Measurements from ENCODE around the gene MED22.
"Not testable (repeated sequence)": the region's sequence is repeated elsewhere in the genome, so short reads cannot be mapped to it uniquely, and the experiment has no call there.

The MED22 gene

DNA sequence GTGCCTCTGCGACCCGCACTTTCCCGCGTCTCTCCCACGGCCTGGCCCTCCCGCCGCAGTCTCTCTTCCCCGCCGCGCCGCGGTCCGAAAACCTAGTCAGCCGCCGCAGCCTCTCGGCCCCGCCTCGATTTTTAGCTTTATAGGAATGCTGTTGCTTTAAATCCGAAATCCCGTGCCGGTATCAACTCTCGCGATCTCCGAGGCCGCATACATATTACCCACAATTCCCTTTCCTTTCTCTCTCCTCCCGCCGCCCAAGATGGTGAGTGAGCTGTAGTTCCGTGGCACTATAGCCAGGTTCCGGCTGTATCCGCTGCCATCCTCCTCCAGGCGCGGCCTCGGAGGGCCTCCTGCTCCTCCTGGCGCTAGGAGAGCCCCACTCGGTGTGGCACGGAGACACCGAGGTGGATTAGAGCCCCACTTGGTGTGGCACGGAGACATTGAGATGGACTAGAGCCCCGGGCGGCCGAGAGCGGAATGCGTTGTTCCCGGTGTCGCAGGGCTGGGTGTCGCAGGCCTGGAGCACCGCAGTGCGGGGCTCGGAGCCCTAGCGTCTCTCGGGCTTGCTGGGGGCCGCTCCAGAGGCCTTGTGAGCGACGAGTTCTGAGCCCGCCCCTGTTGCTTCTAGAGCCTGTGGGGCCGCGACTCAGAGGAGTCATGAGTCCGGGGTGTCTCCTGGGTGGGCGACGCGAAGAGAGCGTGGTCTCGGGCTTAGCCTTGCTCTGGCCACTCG, at the start of gene MED22, which contains the start of gene RPL7A:
MED22 (minus strand) TSS at position 147 of the 733 bp plus-strand sequence. CDS start 1,469 bp downstream, outside the sequence.
RPL7A (plus strand) TSS at position 234 of the 733 bp plus-strand sequence; CDS start at position 260, 26 bp downstream.
- peak; percentile 92 for DNase-seq

DNA sequence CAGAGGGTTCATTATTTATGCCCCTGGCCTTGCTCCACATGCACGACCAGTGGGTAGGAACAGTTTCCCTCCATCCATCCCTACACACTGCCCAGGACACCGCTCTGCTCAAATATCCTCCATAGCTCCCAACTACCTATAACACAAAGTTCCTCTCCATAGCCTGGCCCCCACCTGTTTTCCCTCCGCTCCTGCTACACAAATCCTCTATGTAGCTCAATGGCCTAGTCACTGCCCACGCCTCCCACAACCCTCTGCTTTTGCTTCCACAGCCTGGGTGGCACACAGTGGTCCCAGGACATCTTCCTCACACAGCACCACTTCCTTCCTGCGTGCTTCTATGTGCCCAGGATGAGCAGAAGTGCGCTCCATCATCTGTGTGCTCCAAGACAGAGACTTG, 49.4 kb upstream of the MED22 start:
- no peak for DNase-seq

- no peak for DNase-seq
Measured at GRCh38 chr9:133396952-133397351, 49.0 kb upstream of the MED22 start.

DNA sequence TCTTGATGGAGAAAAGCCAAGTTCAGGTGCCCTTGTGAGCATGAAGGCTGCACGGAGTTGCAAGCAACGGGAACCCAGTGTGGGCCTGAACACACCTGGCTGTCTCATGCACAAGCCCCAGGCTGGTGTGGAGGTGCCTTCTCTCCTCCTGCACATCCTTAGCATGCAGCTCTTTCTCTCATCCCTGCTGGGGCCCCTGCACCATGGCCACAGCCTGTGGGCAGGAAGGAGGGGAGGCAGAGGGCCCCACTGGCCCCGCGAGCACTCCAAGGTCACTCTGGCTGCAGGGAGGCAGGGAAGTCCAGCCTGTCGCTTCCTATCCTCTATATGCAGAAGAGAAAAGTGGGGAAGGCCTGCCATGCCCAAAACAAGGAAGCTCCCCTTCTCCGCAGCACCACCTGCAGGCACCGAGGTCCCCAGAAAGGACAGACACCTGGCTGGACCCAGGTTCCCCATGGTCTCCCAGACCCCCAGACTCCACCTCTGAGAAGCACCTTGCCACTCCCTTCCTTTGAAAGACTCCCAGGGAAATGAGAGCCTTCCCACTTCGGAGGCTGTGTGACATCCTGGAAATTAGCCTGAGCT, 46.8 kb upstream of the MED22 start:
- DNase-seq, result no peak

DNA sequence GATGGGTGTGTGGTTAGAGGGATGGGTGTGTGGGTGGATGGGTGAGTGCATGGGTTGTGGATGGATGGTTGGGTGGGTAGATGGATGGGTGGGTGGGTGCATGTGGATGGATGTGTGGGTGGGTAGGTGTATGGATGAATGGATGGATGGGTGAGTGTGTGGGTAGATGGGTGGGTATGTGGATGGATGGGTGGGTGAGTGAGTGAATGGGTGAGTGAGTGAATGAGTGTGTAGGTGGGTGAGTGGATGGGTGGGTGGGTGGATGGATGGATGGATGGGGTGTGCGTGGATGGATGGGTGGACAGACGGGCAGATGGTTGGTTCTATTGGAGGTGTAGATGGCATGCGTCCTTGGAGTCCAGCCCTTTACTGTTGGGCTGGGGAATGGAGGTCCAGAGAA, 45.5 kb upstream of the MED22 start:
- no peak for DNase-seq

GRCh38 chr9:133392308-133392707, 44.4 kb upstream of the MED22 start:
- DNase-seq, result not testable (repeated sequence)

GRCh38 chr9:133391449-133391848, 43.5 kb upstream of the MED22 start:
- not testable (repeated sequence) for DNase-seq

DNA sequence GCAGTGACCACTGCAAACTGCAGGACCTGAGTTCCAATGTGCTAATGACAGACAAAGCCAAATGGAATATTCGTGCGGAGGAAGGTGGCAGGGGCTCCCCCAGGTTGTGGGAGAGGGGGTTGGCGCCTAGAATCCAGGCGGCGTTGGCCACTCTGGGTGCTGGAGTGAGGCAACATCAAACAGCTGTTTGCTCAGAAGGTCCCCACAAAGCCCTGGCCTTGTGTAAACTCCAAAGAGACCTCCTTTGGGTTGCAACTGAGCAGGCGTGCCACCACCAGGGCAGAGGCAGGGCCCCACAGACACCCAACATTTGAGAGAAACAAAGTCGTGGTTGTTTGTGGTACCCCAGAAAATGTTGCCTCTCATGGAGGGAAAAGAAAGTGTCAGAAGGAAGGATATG, 42.8 kb upstream of the MED22 start:
- DNase-seq, result no peak

DNA sequence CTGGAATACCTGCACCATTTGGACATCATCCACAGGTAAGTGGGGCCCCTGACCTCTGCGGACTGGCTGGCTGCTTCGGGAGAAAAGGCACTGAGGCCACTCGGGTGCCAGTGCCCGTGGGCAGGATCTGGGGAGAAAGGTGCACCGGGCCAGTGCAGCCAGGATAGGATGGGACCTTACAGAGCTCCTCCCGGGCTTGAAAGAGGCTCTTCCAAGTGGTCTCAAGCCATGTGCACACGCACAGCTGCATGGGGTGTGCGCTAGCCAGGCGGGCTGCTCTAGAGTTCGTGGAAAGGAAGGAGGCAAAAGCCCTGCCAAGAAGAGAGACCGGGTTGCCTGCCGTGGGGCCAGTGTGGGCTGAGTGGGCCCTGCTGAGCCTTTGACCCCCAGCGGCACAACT, 41.6 kb upstream of the MED22 start:
- DNase-seq, result no peak

DNA sequence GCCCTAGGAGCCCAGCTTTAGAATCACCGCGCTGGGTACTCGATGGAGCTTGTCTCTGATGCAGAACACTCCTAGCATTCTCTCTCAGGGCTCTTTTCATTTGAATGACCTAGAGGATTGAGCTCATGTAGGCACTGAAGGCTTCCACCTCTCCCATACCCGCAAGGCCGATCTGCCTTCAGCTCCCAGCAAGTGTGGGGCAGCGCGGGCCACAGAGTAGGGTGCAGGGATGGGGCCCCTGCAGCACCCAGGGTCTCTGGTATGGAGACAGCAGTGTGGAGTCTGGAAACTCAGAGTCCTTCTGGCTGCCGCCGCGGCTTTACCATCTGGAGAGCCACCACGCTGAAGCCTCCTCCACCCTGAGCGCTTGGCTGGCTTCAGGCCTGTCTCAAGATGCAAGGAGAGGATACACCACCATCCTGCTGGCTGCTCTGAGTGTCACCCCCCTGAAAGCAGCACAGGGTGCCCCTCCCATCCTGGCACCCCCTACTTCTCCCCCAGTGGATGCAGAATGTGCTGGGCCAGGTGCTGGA, 41.2 kb upstream of the MED22 start:
- no peak for DNase-seq

- no peak for DNase-seq
Measured at GRCh38 chr9:133387680-133388079, 39.7 kb upstream of the MED22 start.

DNA sequence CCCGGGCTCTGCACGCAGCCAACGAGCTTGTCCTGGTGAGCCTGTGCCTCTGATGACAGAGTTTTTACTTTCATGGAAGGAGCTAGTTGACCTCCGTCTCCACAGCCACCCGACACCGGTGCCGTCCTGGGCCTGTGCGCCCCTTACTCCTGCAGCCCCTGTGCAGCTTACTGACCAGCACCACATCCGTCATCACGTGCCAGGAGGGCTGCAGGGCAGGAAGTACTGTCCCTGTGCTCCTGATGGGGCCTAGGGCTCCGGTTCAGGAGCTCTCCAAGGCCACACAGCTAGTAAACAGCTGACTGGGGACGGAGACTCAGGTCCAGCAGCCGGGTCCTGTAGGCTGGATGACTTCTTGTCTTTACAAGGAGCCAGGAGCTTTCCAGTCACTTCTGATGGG, 38.4 kb upstream of the MED22 start:
- no peak for DNase-seq

DNA sequence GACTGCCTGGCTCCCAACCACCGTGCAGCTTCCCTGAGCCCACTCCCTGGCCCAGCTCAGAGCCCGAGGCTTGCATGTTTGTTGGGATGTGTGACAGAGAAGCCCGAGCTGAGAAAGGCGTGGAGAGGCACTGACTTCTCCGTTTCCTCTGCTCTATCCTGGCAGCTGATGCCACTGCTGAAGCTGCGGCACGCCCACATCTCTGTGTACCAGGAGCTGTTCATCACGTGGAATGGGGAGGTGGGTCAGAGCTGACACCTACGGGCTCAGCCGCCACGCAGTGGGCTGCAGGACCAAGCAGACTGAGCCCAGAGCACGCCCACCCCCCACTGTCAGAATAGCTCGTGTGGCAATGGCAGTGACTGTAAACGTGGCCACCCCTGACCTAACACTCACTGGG, 37.5 kb upstream of the MED22 start:
- no peak for DNase-seq

DNA sequence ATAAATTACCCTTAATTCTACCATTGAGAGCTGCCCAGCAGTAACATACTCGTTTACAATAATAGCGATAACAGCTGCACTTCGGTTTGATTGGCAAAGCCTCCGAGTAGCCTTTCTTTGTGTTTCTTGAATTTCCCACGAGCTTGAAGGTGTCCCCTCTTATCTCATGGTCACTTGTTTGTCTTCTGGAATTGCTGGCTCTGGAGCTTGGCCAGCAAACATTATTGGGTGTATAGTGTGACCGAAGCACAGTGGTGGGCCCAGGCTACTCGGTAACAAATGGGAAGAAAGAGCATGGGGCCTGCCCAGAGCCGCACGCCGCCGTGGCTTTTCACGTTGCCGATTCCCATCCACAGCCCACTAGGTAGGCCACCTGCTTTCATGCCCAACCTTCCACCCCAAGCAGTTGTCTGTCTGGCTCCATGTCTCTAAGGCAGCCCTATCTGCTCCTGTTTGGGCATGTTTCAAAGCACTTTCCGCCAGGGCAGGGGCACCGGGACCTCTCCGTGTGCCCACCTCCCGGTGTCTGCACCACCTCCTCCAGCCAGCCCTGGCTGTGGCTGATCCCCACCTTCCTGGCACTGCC, 36.9 kb upstream of the MED22 start:
- no peak for DNase-seq

GRCh38 chr9:133383438-133383837, 35.5 kb upstream of the MED22 start:
- DNase-seq, result no peak

DNA sequence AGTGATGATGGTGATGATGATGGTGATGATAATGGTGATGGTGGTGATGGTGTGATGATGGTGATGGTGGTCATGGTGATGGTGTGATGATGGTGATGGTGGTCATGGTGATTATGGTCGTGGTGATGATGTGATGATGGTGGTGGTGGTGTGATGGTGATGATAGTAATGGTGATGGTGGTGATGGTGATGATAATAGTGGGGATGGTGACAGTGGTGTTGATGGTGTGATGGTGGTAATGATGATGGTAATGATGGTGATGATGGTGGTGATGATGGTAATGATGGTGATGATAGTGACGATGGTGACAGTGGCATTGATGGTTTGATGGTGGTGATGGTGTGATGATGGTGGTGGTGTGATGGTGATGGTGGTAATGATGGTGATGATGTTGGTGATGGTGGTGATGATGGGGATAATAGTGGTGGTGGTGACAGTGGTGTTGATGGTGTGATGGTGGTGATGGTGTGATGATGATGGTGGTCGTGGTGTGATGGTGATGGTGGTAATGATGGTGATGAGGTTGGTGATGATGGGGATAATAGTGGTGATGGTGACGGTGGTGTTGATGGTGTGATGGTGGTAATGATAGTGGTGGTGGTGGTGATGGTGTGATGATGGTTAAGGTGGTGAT, 34.7 kb upstream of the MED22 start:
- DNase-seq, result no peak

- DNase-seq, result no peak
Measured at GRCh38 chr9:133380734-133381133, 32.8 kb upstream of the MED22 start.

- no peak for DNase-seq
Measured at GRCh38 chr9:133379153-133380086, 31.5 kb upstream of the MED22 start.

DNA sequence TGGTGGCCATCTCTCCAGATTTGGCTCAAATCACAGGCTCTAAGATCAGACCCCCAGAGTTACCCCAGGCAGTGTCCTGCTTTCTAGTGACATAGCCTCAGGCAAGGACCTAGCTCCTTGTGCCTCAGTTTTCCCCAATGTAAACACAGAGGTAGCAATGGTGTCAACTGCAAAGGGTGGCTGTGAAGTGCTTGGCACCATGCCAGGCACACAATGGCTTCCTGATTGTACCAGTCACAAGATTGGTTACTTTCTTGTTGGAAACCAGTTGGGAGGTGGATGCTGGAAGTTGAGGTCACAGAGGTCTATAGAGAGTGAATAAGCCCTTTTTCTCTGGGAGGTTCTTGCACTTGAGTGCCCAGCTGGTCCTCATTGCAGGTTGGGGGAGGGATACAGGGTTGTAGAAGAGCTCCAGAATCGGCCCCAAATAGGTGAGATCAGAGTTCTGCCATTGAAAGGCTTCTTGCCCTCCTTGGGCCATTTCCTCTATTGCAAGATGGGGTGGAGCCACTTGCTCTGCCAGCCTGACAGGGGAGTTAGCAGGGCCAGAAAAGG, 30.6 kb upstream of the MED22 start:
- no peak for DNase-seq

DNA sequence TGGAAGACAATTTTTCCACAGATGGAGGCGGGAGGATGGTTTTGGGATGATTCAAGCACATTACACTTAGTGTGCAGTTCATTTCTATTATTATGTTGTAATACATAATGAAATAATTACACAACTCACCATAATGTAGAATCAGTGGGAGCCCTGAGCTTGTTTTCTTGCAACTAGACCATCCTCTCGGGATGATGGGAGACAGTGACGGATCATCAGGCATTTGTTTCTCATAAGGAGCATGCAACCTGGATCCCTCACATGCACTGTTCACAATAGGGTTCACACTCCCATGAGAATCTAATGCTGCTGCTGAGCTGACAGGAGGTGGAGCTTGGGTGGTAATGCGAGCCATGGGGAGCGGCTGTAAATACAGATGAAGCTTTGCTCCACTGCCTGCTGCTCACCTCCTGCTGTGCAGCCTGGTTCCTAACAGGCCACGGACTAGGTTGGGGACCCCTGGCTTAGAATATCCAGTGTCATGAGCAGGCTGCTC, 29.8 kb upstream of the MED22 start:
- DNase-seq, result no peak

DNA sequence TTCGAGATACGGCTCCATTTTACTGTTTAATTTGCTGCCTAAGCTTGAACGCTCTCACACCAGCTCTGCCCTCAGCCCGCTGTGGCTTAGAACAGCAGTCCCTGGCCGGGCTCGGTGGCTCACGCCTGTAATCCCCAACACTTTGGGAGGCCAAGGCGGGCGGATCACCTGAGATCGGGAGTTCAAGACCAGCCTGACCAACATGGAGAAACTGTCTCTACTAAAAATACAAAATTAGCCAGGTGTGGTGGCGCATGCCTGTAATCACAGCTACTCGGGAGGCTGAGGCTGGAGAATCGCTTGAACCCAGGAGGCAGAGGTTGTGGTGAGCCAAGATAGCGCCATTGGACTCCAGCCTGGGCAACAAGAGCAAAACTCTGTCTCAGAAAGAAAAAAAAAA, 29.3 kb upstream of the MED22 start:
- not testable (repeated sequence) for DNase-seq
